NCI-H82 treated with DMSO at 0.1 percent for 48 hours (cell line): ENCODE measurements around the gene NLRP4.
"Not testable (repeated sequence)": the region's sequence is repeated elsewhere in the genome, so short reads cannot be mapped to it uniquely, and the experiment has no call there.

Source experiments
- DNase-seq: peaks from one replicate; lab custom pipeline; 2025; ENCODE audit not compliant: unreplicated experiment; lab: John Stamatoyannopoulos, UW

Gene NLRP4

DNA sequence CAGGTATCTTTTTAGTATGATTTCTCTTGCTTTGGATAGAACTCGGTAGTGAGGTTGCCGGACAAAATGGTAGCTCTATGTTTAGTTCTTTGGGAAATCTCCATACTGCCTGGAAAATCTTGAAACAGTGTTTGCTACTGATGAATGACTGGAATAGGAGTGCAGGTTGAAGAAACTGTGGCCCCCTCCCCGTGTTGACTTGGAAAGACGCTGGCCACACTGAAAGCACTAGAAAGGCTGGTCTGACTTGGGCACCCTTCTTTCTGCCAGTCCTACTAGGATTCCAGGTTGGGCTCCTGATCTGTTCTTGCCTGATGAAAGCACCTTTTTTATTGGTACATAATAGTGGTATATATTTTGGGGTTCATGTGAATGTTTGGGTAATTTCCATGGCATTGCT is 46.3 kb downstream of the NLRP4 start:
- no peak for DNase-seq

DNA sequence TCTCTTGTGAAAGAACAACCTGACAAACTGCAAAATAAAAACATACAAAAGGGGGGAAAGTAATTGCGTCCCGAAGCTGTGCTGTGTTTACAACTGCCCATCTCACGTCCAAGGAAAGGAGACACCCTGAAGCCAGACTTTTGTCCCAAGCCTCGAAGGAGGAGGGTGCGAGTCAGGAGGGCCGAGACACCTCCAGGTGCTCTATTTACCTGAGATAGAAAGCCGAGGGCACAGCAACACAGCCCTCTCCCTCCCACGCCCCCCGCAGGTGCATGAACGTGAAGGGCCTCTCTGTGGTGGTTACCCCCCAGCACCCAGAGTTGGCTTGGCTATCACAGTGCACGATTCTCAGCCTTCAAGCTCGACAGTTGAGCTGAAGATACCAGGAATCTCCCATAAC is 62.6 kb downstream of the NLRP4 start:
- no peak for DNase-seq

DNA sequence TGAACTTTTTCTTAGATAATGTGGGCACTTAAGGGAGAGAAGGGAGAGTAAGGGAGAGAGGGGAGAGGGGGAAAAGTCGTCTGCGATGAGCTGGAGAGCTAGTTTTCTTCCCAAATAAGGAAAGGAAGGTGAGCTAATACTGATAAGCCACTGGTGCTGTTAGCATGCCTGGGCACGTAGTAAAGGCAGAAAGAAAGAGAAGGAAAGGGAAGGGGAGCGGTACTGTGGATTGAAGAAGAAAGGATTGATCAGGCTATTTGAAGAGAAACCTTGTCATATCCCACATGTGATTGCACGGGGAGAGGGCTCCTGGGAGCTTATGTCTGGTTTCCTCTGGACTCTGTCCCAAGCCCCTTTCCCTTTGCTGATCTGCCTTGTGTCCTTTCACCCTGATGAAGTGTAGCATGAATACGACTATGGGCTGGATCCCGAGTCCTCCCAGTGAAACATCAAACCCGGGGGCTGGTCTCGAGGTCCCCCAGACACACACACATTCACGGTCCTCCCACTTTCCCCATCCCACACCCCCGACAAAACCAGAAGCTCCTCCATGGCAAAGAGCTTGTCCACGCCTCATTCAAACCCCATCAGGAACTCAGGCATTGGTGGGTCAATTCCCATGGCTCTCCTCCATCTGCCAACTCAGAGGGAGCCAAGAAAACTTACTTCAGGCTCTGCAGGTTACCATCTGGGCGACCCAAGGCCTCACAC is 65.2 kb downstream of the NLRP4 start:
- DNase-seq, result no peak

- DNase-seq, result no peak
Observed at GRCh38 chr19:55902080-55902751, 65.9 kb downstream of the NLRP4 start.

- no peak for DNase-seq
Observed at GRCh38 chr19:55907286-55907685, 70.9 kb downstream of the NLRP4 start.

GRCh38 chr19:55907746-55908145 is 71.4 kb downstream of the NLRP4 start:
- DNase-seq, result no peak

GRCh38 chr19:55909801-55910200 is 73.5 kb downstream of the NLRP4 start:
- DNase-seq, result no peak

DNA sequence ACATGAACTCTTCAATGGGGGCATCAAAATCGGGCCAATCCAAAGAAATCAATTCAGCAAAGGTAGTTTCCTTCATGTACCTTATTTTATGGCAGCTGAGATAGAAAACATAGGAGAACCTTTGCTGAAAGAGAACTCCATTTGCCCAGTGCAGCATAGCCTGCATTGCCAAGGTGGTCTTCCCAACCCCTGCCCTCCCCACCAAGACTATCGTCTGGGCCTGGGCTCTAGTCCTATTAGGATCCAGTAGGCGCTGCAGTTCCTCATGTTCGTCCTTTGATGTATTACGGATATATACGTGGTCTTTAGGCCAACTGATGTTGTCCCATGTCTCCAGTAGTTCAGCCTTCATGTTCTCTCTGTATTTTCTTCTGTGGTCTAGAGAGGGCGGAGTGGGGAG is 76.6 kb downstream of the NLRP4 start:
- no peak for DNase-seq

DNA sequence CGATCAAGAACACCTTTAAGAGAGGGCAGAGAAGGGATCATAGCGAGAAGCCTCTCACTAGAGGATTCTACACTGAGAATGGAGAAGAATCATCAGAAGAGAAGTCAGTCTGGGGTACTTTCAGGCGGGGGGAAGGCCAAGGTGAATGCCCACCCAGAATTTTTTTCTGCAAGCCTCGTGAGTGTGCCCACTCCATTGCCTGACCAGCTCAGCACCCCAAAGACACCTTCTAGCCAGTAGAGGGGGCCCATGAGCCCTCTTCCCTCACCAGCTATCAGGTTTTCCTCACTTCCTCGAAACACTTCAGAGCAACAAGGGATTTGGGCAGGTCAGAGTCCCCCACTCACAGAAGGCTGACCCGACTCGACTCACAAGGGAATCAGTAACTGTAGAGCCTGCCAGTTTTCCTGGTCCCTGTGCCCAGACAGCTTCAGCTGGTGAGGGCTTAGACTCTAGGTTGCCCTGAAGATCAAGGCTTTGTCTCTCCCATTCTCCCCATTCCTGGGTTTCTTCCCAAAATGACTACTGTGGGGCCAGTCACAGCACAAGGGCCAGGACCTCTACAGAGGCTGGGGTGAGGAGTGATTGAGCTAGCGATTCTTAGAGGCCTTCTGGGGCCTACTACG is 77.4 kb downstream of the NLRP4 start:
- DNase-seq, result no peak

- DNase-seq, result no peak
Observed at GRCh38 chr19:55923556-55923955, 87.2 kb downstream of the NLRP4 start.

GRCh38 chr19:55927991-55928390 is 91.7 kb downstream of the NLRP4 start:
- DNase-seq, result no peak

GRCh38 chr19:55929258-55929657 is 92.9 kb downstream of the NLRP4 start:
- DNase-seq, result not testable (repeated sequence)

DNA sequence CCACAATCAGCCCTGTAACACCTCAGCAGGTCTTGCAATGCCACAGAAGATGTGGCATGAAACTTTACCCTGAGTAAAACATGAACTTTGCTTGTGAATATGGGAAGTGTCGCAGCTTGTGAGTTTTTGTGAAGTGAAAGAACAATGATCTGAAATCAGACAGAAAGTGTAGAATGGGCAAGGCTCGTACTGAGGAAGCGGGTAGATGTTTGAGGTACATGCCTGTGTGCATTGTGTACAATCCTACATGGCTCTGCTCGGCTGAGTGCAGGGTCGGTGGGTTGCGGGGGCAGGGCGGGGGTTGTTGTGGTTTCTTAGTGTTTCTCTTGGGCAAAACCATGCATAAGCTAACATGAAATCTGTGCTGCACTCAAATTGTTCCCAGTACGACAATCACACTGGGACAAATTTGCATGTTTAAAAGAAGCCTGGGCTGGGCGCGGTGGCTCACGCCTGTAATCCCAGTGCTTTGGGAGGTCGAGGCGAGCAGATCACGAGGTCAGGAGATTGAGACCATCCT is 94.7 kb downstream of the NLRP4 start:
- no peak for DNase-seq
